Liver (tissue), 9 donors: ENCODE data around the gene HNRNPL. TPM values are rescaled to one million over a fixed set of nuclear protein-coding genes. Genes with fewer than 3 reads are reported as not detected.

ENCODE experiments used
- DNase-seq: peaks from one replicate; pipeline ENCODE4 v3.0.0-alpha.2; 2017; ENCODE audit warnings: low spot score
- H3K27ac ChIP-seq, 2 donors: one replicate each; pipeline ENCODE4 v1.7.0; 2013; ENCODE audit warnings: inconsistent platforms in 2 of 2, low read length in 2 of 2, control low read depth in 1 of 2, low read depth in 1 of 2, mild to moderate bottlenecking in 1 of 2
- H3K27me3 ChIP-seq, 4 donors: one replicate each; pipeline versions ENCODE4 v1.6.1 to v1.7.0; 2013; ENCODE audit warnings: low read length in 3 of 4, inconsistent platforms in 1 of 4, mild to moderate bottlenecking in 1 of 4, moderate library complexity in 1 of 4; ENCODE audit not compliant: control insufficient read depth in 4 of 4, insufficient read depth in 4 of 4
- H3K36me3 ChIP-seq, 4 donors: one replicate each; pipeline versions ENCODE4 v1.6.1 to v1.7.0; 2013; ENCODE audit warnings: low read length in 3 of 4, mild to moderate bottlenecking in 3 of 4, low read depth in 1 of 4, moderate library complexity in 1 of 4; ENCODE audit not compliant: control insufficient read depth in 4 of 4, insufficient read depth in 3 of 4
- H3K4me1 ChIP-seq, 4 donors: one replicate each; pipeline versions ENCODE4 v1.6.1 to v1.7.0; 2013; ENCODE audit warnings: low read length in 3 of 4, mild to moderate bottlenecking in 3 of 4, moderate library complexity in 1 of 4; ENCODE audit not compliant: control insufficient read depth in 4 of 4, insufficient read depth in 4 of 4
- H3K4me3 ChIP-seq, 3 donors: one replicate each; pipeline versions ENCODE4 v1.6.1 to v1.7.0; 2013; ENCODE audit warnings: low read length in 3 of 3, control low read depth in 1 of 3, low read depth in 1 of 3, mild to moderate bottlenecking in 1 of 3
- H3K9ac ChIP-seq, 2 donors: one replicate each; pipeline ENCODE4 v1.7.0; 2013; ENCODE audit warnings: low read length in 2 of 2, mild to moderate bottlenecking in 2 of 2, moderate library complexity in 2 of 2, control low read depth in 1 of 2, low read depth in 1 of 2
- H3K9me3 ChIP-seq, 4 donors: one replicate each; pipeline versions ENCODE4 v1.6.1 to v1.7.0; 2013; ENCODE audit warnings: low read length in 3 of 4; ENCODE audit not compliant: control insufficient read depth in 4 of 4
- FOXA2 ChIP-seq: IDR thresholded peaks from 2 replicates; pipeline ENCODE4 v1.6.1; 2016; ENCODE audit warnings: antibody characterized with exemption
- GABPA ChIP-seq, 2 donors: IDR thresholded peaks in 1 of 2; conservative IDR thresholded peaks in 1 of 2; 2 replicates each; pipeline ENCODE4 v1.6.1; 2016; ENCODE audit warnings: antibody characterized with exemption in 2 of 2, mild to moderate bottlenecking in 1 of 2, moderate library complexity in 1 of 2
- HNF4A ChIP-seq, 2 donors: conservative IDR thresholded peaks; 2 replicates each; pipeline ENCODE4 v1.6.1; 2016; ENCODE audit warnings: antibody characterized with exemption in 2 of 2, mild to moderate bottlenecking in 2 of 2
- RAD21 ChIP-seq, 2 donors: IDR thresholded peaks; 2 replicates each; pipeline ENCODE4 v1.6.1; 2016; ENCODE audit warnings: antibody characterized with exemption in 2 of 2, mild to moderate bottlenecking in 2 of 2
- REST ChIP-seq: IDR thresholded peaks from 2 replicates; pipeline ENCODE4 v1.6.1; 2016; ENCODE audit warnings: antibody characterized with exemption, mild to moderate bottlenecking
- RXRA ChIP-seq, 2 donors: IDR thresholded peaks; 2 replicates each; pipeline ENCODE4 v1.6.1; 2017 to 2018; ENCODE audit warnings: antibody characterized with exemption in 2 of 2, mild to moderate bottlenecking in 1 of 2
- YY1 ChIP-seq: IDR thresholded peaks from 2 replicates; pipeline ENCODE4 v1.6.1; 2016; ENCODE audit warnings: antibody characterized with exemption, mild to moderate bottlenecking
- ZBTB33 ChIP-seq: IDR thresholded peaks from 2 replicates; pipeline ENCODE4 v1.6.1; 2016; ENCODE audit warnings: antibody characterized with exemption
- WGBS: extraction: QIAGEN DNeasy Blood & Tissue Kit; methylation state at CpG from one replicate; pipeline ENCODE4 v1.1.7; 2013; 5-methylcytosine and 5-hydroxymethylcytosine counted together
- polyA plus RNA-seq, 2 donors: library from polyadenylated mRNA; stranded (reverse) in 1 of 2; unstranded in 1 of 2; fragments of 200-250 nt in 1 of 2; fragments of >200 nt in 1 of 2; fragmentation: Nextera tagmentation in 1 of 2; extraction: Ambion mirVana in 1 of 2; gene quantifications; one replicate each; pipeline versions ENCODE4 v1.2.1 to v1.2.3, GENCODE V29; 2013 to 2015
- total RNA-seq, 2 donors: library from RNA; depleted of rRNA; stranded (reverse); fragments of >200 nt; gene quantifications; one replicate each; pipeline ENCODE4 v1.2.3, GENCODE V29; 2014
- donor health status: healthy.
- donor health status: healthy.
- donor health status: healthy.
- donor health status: healthy.
- donor health status: healthy.

HNRNPL gene
- total and polyA plus RNA-seq, 4 donors, result 50.4 to 166 (median 95.6) TPM

GRCh38 chr19:38842439-38843174 lies 7.2 kb downstream of the HNRNPL start:
- no peak for DNase-seq
- 80% methylated on average over 17 of the region's 17 CpGs for WGBS
- Histone ChIP-seq H3K27me3 (no peaks in the 10 kb centered on the region), H3K9me3 (no peaks in the 10 kb centered on the region), H3K27ac (peak overlapping the region in 1 of 2 donors; percentile 4), H3K36me3 (peaks cover 32 to 84% (median 75%) of the 10 kb centered on the region in 4 donors), H3K9ac (no peak overlapping the region), H3K4me1 (peaks cover 20 to 84% (median 73%) of the 10 kb centered on the region in 4 donors), H3K4me3 (no peak overlapping the region)
- TF ChIP-seq REST (no peak), ZBTB33 (no peak), GABPA (IDR thresholded peaks at IDR 0.05 in 1 of 2, conservative IDR thresholded peaks at IDR 0.05 in 1 of 2) (no peak), HNF4A (conservative IDR thresholded peaks at IDR 0.05) (peak in 1 of 2 donors; percentile 0), YY1 (peak; percentile 38)

- 73% methylated on average over 19 of the region's 19 CpGs for WGBS
- DNase-seq, result no peak
- Histone ChIP-seq H3K27ac (peak overlapping the region in 1 of 2 donors; percentile 17), H3K27me3 (no peaks in the 10 kb centered on the region), H3K9ac (peak overlapping the region in 1 of 2 donors; percentile 11), H3K36me3 (peaks cover 39 to 89% (median 77%) of the 10 kb centered on the region in 4 donors), H3K4me3 (no peak overlapping the region), H3K9me3 (no peaks in the 10 kb centered on the region), H3K4me1 (peaks cover 22 to 84% (median 75%) of the 10 kb centered on the region in 4 donors)
- TF ChIP-seq RXRA (IDR thresholded peaks at IDR 0.05) (peak in 1 of 2 donors; percentile 62), RAD21 (IDR thresholded peaks at IDR 0.05) (no peak), HNF4A (conservative IDR thresholded peaks at IDR 0.05) (peak; percentile 27 to 32), REST (no peak), FOXA2 (no peak)
These were observed 7.9 kb downstream of the HNRNPL start for GRCh38 chr19:38841787-38842438.
